ENCODE results near the gene ZNF740.

GRCh38 chr12:53199700-53200099, 19.2 kb downstream of the ZNF740 start:
- TF ChIP-seq BCL11B (tag by site-specific recombination; IDR thresholded peaks at IDR 0.05; ENCODE audit: low read depth): no peak
- TF ChIP-seq ZNF366 (tag by site-specific recombination; conservative IDR thresholded peaks at IDR 0.05): no peak
- no peak for TF ChIP-seq ZBTB6 (tag by site-specific recombination; IDR thresholded peaks at IDR 0.05)
- TF ChIP-seq ZNF248 (tag by site-specific recombination; IDR thresholded peaks at IDR 0.05): no peak
- no peak for TF ChIP-seq CTCF (tag by site-specific recombination; IDR thresholded peaks at IDR 0.05)
- TF ChIP-seq ZBTB21 (tag by site-specific recombination; IDR thresholded peaks at IDR 0.05): no peak
- TF ChIP-seq OVOL3 (tag by site-specific recombination; IDR thresholded peaks at IDR 0.05): no peak
- TF ChIP-seq ZNF701 (tag by site-specific recombination; IDR thresholded peaks at IDR 0.05): no peak
- TF ChIP-seq RBAK (tag by site-specific recombination; IDR thresholded peaks at IDR 0.05): no peak
- no peak for TF ChIP-seq ZNF677 (tag by site-specific recombination; IDR thresholded peaks at IDR 0.05)
- no peak for TF ChIP-seq ZNF580 (tag by site-specific recombination; IDR thresholded peaks at IDR 0.05)
